Stimulated activated CD8-positive, alpha-beta memory T cell treated with anti-CD3 and anti-CD28 coated beads, Interleukin-4, amount 100 ng/mL, for 4 hours (primary cell): ENCODE data around the gene CFAP221.

Experiments
- DNase-seq, 2 donors: peaks; one replicate each; pipeline ENCODE4 v3.0.0-alpha.2; 2020; ENCODE audit warnings: low read depth in 2 of 2, low spot score in 1 of 2

Gene CFAP221

GRCh38 chr2:119679526-119679837, 135.2 kb downstream of the CFAP221 start:
- DNase-seq = no peak

- no peak for DNase-seq
Measured at GRCh38 chr2:119679846-119680245, 135.6 kb downstream of the CFAP221 start.

- DNase-seq = no peak
Measured at GRCh38 chr2:119680457-119681202, 136.4 kb downstream of the CFAP221 start.

GRCh38 chr2:119681203-119681867, 137.1 kb downstream of the CFAP221 start:
- DNase-seq = no peak

- DNase-seq = no peak
Measured at GRCh38 chr2:119681868-119682220, 137.6 kb downstream of the CFAP221 start.

GRCh38 chr2:119682578-119682977, 138.3 kb downstream of the CFAP221 start:
- no peak for DNase-seq

GRCh38 chr2:119683074-119683712, 138.9 kb downstream of the CFAP221 start:
- no peak for DNase-seq

GRCh38 chr2:119683713-119684443, 139.6 kb downstream of the CFAP221 start:
- no peak for DNase-seq

GRCh38 chr2:119684518-119684917, 140.3 kb downstream of the CFAP221 start:
- no peak for DNase-seq

- DNase-seq = no peak
Measured at GRCh38 chr2:119688616-119689015, 144.4 kb downstream of the CFAP221 start.

GRCh38 chr2:119689218-119689617, 145.0 kb downstream of the CFAP221 start:
- no peak for DNase-seq

- no peak for DNase-seq
Measured at GRCh38 chr2:119691189-119691588, 146.9 kb downstream of the CFAP221 start.

GRCh38 chr2:119691651-119692245, 147.5 kb downstream of the CFAP221 start:
- no peak for DNase-seq

GRCh38 chr2:119692310-119692709, 148.1 kb downstream of the CFAP221 start:
- DNase-seq = no peak

- no peak for DNase-seq
Measured at GRCh38 chr2:119692954-119693353, 148.7 kb downstream of the CFAP221 start.

GRCh38 chr2:119693567-119693966, 149.3 kb downstream of the CFAP221 start:
- no peak for DNase-seq

- DNase-seq = no peak
Measured at GRCh38 chr2:119693967-119694366, 149.7 kb downstream of the CFAP221 start.

GRCh38 chr2:119694470-119694844, 150.2 kb downstream of the CFAP221 start:
- DNase-seq = no peak

- no peak for DNase-seq
Measured at GRCh38 chr2:119694845-119695521, 150.7 kb downstream of the CFAP221 start.

- DNase-seq = no peak
Measured at GRCh38 chr2:119696005-119696404, 151.8 kb downstream of the CFAP221 start.

- DNase-seq = no peak
Measured at GRCh38 chr2:119696494-119697030, 152.3 kb downstream of the CFAP221 start.
